Thymus (tissue), 11 donors: ENCODE measurements around the gene FGF8. TPM values are rescaled to one million over a fixed set of nuclear protein-coding genes. Genes with fewer than 3 reads are reported as not detected.

Experiments
- DNase-seq, 9 donors: peaks; one replicate each; pipeline ENCODE4 v3.0.0-alpha.2; 2013; ENCODE audit warnings: low spot score in 9 of 9, low read depth in 6 of 9, missing footprints in 1 of 9
- H3K27ac ChIP-seq, 2 donors: one replicate each; pipeline ENCODE4 v1.5.1; 2013; ENCODE audit warnings: control low read depth in 1 of 2, low read depth in 1 of 2, low read length in 1 of 2, mild to moderate bottlenecking in 1 of 2, moderate library complexity in 1 of 2
- H3K27me3 ChIP-seq, 2 donors: one replicate each; pipeline ENCODE4 v1.5.1; 2013; ENCODE audit warnings: low read length in 1 of 2; ENCODE audit not compliant: control insufficient read depth in 2 of 2, insufficient read depth in 1 of 2
- H3K36me3 ChIP-seq, 2 donors: one replicate each; pipeline ENCODE4 v1.5.1; 2013; ENCODE audit warnings: low read length in 1 of 2, mild to moderate bottlenecking in 1 of 2, moderate library complexity in 1 of 2; ENCODE audit not compliant: control insufficient read depth in 2 of 2, insufficient read depth in 2 of 2
- H3K4me1 ChIP-seq, 2 donors: one replicate each; pipeline ENCODE4 v1.5.1; 2013; ENCODE audit warnings: low read length in 2 of 2; ENCODE audit not compliant: control insufficient read depth in 2 of 2, insufficient read depth in 2 of 2
- H3K4me3 ChIP-seq, 2 donors: one replicate each; pipeline ENCODE4 v1.5.1; 2013; ENCODE audit warnings: low read length in 2 of 2, control low read depth in 1 of 2, mild to moderate bottlenecking in 1 of 2
- H3K9me3 ChIP-seq, 2 donors: one replicate each; pipeline ENCODE4 v1.5.1; 2013; ENCODE audit warnings: low read length in 1 of 2, mild to moderate bottlenecking in 1 of 2; ENCODE audit not compliant: control insufficient read depth in 2 of 2, insufficient read depth in 1 of 2
- WGBS: extraction: QIAGEN DNeasy Blood & Tissue Kit; methylation state at CpG from one replicate; pipeline ENCODE4 v1.1.7; 2013; 5-methylcytosine and 5-hydroxymethylcytosine counted together
- polyA plus RNA-seq: library from polyadenylated mRNA; stranded (reverse); fragments of 200-250 nt; gene quantifications from one replicate; pipeline ENCODE4 v1.2.3, GENCODE V29; 2013
- total RNA-seq: library from RNA; stranded (reverse); fragments of 120-200 nt; gene quantifications from one replicate; pipeline ENCODE4 v1.2.4, GENCODE V29; 2013
- donor health status: healthy.

Gene FGF8
- total and polyA plus RNA-seq, 2 donors: 0.14 TPM; not detected in 1

GRCh38 chr10:101784558-101784957 is 8.6 kb upstream of the FGF8 start:
- Histone ChIP-seq H3K27me3 (peaks cover 8 to 16% of the 10 kb centered on the region in 2 donors), H3K36me3 (peaks cover 34 to 47% of the 10 kb centered on the region in 2 donors), H3K9me3 (peaks cover 0 to 1% of the 10 kb centered on the region in 2 donors), H3K27ac (peak overlapping the region in 1 of 2 donors; percentile 47), H3K4me3 (no peak overlapping the region), H3K4me1 (peaks cover 14 to 40% of the 10 kb centered on the region in 2 donors)
- 96% methylated on average over 2 of the region's 2 CpGs for WGBS
- no peak for DNase-seq

- H3K27ac ChIP-seq: peak overlapping the region; percentile 21 to 62
- no peak for DNase-seq
- 78% methylated on average over 10 of the region's 10 CpGs for WGBS
Observed at GRCh38 chr10:101783736-101784118, 7.8 kb upstream of the FGF8 start.

GRCh38 chr10:101782811-101783735 is 7.2 kb upstream of the FGF8 start, which contains the start of gene NPM3:
Gene NPM3, minus strand, starts transcription at chr10:101783446. Its CDS starts 56 bp downstream, at chr10:101783390.
- Histone ChIP-seq H3K4me1 (peaks cover 21 to 51% of the 10 kb centered on the region in 2 donors), H3K9me3 (peaks cover 0 to 12% of the 10 kb centered on the region in 2 donors), H3K27ac (peak within 1 kb of the TSS; percentile 21 to 62), H3K27me3 (peaks cover 22 to 30% of the 10 kb centered on the region in 2 donors), H3K4me3 (peak within 1 kb of the TSS; percentile 54 to 74), H3K36me3 (peaks cover 26 to 35% of the 10 kb centered on the region in 2 donors)
- 2% methylated on average over 57 of the region's 57 CpGs for WGBS
- DNase-seq: peak in 8 of 9 donors; percentile 59 to 91 (median 78)

More at GRCh38 chr10:101783736-101784118, 7.8 kb upstream of the FGF8 start:
- H3K4me3 ChIP-seq: peak overlapping the region; percentile 54 to 74
- peaks cover 21 to 48% of the 10 kb centered on the region in 2 donors for H3K4me1 ChIP-seq
- peaks cover 0 to 10% of the 10 kb centered on the region in 2 donors for H3K9me3 ChIP-seq
- H3K36me3 ChIP-seq: peaks cover 32 to 41% of the 10 kb centered on the region in 2 donors
- peaks cover 15 to 24% of the 10 kb centered on the region in 2 donors for H3K27me3 ChIP-seq

GRCh38 chr10:101781984-101782810 is 6.3 kb upstream of the FGF8 start:
- WGBS: 72% methylated on average over 17 of the region's 17 CpGs
- H3K27ac ChIP-seq: no peak overlapping the region
- DNase-seq: no peak
- peak overlapping the region; percentile 54 to 74 for H3K4me3 ChIP-seq
- H3K27me3 ChIP-seq: peaks cover 31 to 39% of the 10 kb centered on the region in 2 donors
- H3K9me3 ChIP-seq: peaks cover 0 to 12% of the 10 kb centered on the region in 2 donors
- peaks cover 19 to 28% of the 10 kb centered on the region in 2 donors for H3K36me3 ChIP-seq
- peaks cover 21 to 51% of the 10 kb centered on the region in 2 donors for H3K4me1 ChIP-seq

- DNase-seq: no peak
- Histone ChIP-seq H3K4me1 (peaks cover 21 to 51% of the 10 kb centered on the region in 2 donors), H3K4me3 (no peak overlapping the region), H3K27me3 (peaks cover 36 to 45% of the 10 kb centered on the region in 2 donors), H3K36me3 (peaks cover 13 to 22% of the 10 kb centered on the region in 2 donors), H3K27ac (no peak overlapping the region), H3K9me3 (peaks cover 0 to 12% of the 10 kb centered on the region in 2 donors)
- 94% methylated on average over 7 of the region's 7 CpGs for WGBS
Observed at GRCh38 chr10:101781655-101781983, 5.7 kb upstream of the FGF8 start.

GRCh38 chr10:101780818-101781654 is 5.1 kb upstream of the FGF8 start:
- peaks cover 9 to 16% of the 10 kb centered on the region in 2 donors for H3K36me3 ChIP-seq
- H3K27ac ChIP-seq: no peak overlapping the region
- peak in 7 of 9 donors; percentile 47 to 77 (median 61) for DNase-seq
- H3K4me1 ChIP-seq: peaks cover 21 to 51% of the 10 kb centered on the region in 2 donors
- peaks cover 0 to 12% of the 10 kb centered on the region in 2 donors for H3K9me3 ChIP-seq
- H3K27me3 ChIP-seq: peaks cover 42 to 49% of the 10 kb centered on the region in 2 donors
- WGBS: 71% methylated on average over 14 of the region's 14 CpGs
- H3K4me3 ChIP-seq: no peak overlapping the region

GRCh38 chr10:101780187-101780817 is 4.4 kb upstream of the FGF8 start:
- Histone ChIP-seq H3K4me3 (peak overlapping the region in 1 of 2 donors; percentile 25), H3K36me3 (peaks cover 4 to 9% of the 10 kb centered on the region in 2 donors), H3K4me1 (peaks cover 21 to 51% of the 10 kb centered on the region in 2 donors), H3K27ac (no peak overlapping the region), H3K9me3 (peaks cover 0 to 12% of the 10 kb centered on the region in 2 donors), H3K27me3 (peaks cover 48 to 53% of the 10 kb centered on the region in 2 donors)
- DNase-seq: peak in 1 of 9 donors; percentile 9
- WGBS: 41% methylated on average over 17 of the region's 17 CpGs
